Measurements from ENCODE around the gene TGFBI.

TGFBI gene

GRCh38 chr5:135997673-135998335, 31.0 kb upstream of the TGFBI start:
- H3F3A ChIP-seq (ENCODE audit: control insufficient read depth, insufficient read depth) = no peaks in the 10 kb centered on the region
- no peak for TF ChIP-seq EZH2phosphoT487 (IDR thresholded peaks at IDR 0.05; ENCODE audit: borderline replicate concordance, low read length)
- H3K9me3 ChIP-seq (ENCODE audit: control insufficient read depth, insufficient read depth, low read length) = no peaks in the 10 kb centered on the region

GRCh38 chr5:135998889-135999288, 29.9 kb upstream of the TGFBI start:
- Histone ChIP-seq H3K79me2 (ENCODE audit: control insufficient read depth, low read length) (no peaks in the 10 kb centered on the region), H3K27ac (ENCODE audit: low read depth, low read length) (no peak overlapping the region), H3K9me2 (replicated peaks; ENCODE audit: control insufficient read depth, low read length) (no peaks in the 10 kb centered on the region), H3F3A (ENCODE audit: control insufficient read depth, insufficient read depth) (no peaks in the 10 kb centered on the region), H3K36me3 (ENCODE audit: control insufficient read depth, low read length) (no peaks in the 10 kb centered on the region), H4K20me1 (ENCODE audit: control insufficient read depth, insufficient read depth, low read depth, low read length) (no peaks in the 10 kb centered on the region), H3K9me3 (ENCODE audit: control insufficient read depth, insufficient read depth, low read length) (no peaks in the 10 kb centered on the region), H3K4me3 (ENCODE audit: low read length) (no peak overlapping the region), H3K4me2 (ENCODE audit: low read length) (no peak overlapping the region), H3K4me1 (ENCODE audit: control insufficient read depth, low read length) (no peaks in the 10 kb centered on the region), H3K27me3 (ENCODE audit: control insufficient read depth, low read length) (peaks cover 19% of the 10 kb centered on the region)
- TF ChIP-seq, protein P1, sequence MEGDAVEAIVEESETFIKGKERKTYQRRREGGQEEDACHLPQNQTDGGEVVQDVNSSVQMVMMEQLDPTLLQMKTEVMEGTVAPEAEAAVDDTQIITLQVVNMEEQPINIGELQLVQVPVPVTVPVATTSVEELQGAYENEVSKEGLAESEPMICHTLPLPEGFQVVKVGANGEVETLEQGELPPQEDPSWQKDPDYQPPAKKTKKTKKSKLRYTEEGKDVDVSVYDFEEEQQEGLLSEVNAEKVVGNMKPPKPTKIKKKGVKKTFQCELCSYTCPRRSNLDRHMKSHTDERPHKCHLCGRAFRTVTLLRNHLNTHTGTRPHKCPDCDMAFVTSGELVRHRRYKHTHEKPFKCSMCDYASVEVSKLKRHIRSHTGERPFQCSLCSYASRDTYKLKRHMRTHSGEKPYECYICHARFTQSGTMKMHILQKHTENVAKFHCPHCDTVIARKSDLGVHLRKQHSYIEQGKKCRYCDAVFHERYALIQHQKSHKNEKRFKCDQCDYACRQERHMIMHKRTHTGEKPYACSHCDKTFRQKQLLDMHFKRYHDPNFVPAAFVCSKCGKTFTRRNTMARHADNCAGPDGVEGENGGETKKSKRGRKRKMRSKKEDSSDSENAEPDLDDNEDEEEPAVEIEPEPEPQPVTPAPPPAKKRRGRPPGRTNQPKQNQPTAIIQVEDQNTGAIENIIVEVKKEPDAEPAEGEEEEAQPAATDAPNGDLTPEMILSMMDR (IDR thresholded peaks at IDR 0.05; ENCODE audit: low read depth, low read length, poor library complexity, severe bottlenecking) = no peak
- no peak for TF ChIP-seq EZH2phosphoT487 (IDR thresholded peaks at IDR 0.05; ENCODE audit: borderline replicate concordance, low read length)

More at GRCh38 chr5:135997673-135998335, 31.0 kb upstream of the TGFBI start:
- H3K4me2 ChIP-seq (ENCODE audit: low read length) = no peak overlapping the region
- no peaks in the 10 kb centered on the region for H3K79me2 ChIP-seq (ENCODE audit: control insufficient read depth, low read length)
- H4K20me1 ChIP-seq (ENCODE audit: control insufficient read depth, insufficient read depth, low read depth, low read length) = no peaks in the 10 kb centered on the region
- no peak overlapping the region for H3K4me3 ChIP-seq (ENCODE audit: low read length)
- H3K27ac ChIP-seq (ENCODE audit: low read depth, low read length) = no peak overlapping the region
- no peaks in the 10 kb centered on the region for H3K4me1 ChIP-seq (ENCODE audit: control insufficient read depth, low read length)
- H3K27me3 ChIP-seq (ENCODE audit: control insufficient read depth, low read length) = peaks cover 24% of the 10 kb centered on the region
- no peaks in the 10 kb centered on the region for H3K36me3 ChIP-seq (ENCODE audit: control insufficient read depth, low read length)
- H3K9me2 ChIP-seq (replicated peaks; ENCODE audit: control insufficient read depth, low read length) = no peaks in the 10 kb centered on the region

DNA sequence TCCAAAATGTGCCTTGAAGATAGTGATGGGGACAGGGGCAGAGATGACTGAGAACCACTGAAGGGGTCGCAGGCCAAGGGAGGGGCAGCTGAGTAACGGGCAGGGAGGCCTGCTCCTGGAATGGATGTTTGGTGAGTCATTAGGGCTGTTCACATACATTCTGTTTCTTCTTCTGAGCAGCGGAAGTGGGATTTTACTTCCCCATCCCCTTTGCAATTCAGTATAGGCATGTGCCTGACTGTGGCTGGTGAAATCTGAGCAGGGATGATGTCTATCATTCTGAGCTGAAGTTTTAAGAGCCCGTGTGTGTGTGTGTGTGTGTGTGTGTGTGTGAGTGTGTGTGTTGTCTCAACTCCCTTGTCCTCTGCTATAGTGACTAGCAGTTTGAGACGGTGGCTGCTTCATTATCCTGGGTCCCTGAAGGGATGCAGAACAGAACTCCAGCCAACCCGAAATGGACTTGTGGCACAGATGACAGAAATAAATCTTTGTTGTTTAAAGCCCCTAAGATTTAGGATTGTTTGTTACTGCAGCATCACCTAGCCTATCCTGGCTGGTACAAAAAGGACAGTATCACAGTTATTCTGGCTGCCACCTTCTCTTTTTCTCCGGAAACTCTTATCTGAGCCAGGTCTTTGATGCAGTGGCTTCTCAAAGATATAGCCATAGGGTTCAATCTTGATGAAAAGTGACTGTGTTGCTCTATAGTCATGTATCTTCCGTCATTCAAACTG, 29.2 kb upstream of the TGFBI start:
- Histone ChIP-seq H3K4me3 (ENCODE audit: low read length) (no peak overlapping the region), H3K9me2 (replicated peaks; ENCODE audit: control insufficient read depth, low read length) (no peaks in the 10 kb centered on the region), H4K20me1 (ENCODE audit: control insufficient read depth, insufficient read depth, low read depth, low read length) (no peaks in the 10 kb centered on the region), H3K79me2 (ENCODE audit: control insufficient read depth, low read length) (no peaks in the 10 kb centered on the region), H3K36me3 (ENCODE audit: control insufficient read depth, low read length) (no peaks in the 10 kb centered on the region), H3K27me3 (ENCODE audit: control insufficient read depth, low read length) (peaks cover 19% of the 10 kb centered on the region), H3K27ac (ENCODE audit: low read depth, low read length) (no peak overlapping the region), H3F3A (ENCODE audit: control insufficient read depth, insufficient read depth) (no peaks in the 10 kb centered on the region), H3K4me2 (ENCODE audit: low read length) (no peak overlapping the region), H3K4me1 (ENCODE audit: control insufficient read depth, low read length) (no peaks in the 10 kb centered on the region), H3K9me3 (ENCODE audit: control insufficient read depth, insufficient read depth, low read length) (no peaks in the 10 kb centered on the region)
- TF ChIP-seq EZH2phosphoT487 (IDR thresholded peaks at IDR 0.05; ENCODE audit: borderline replicate concordance, low read length) = no peak
- TF ChIP-seq, protein P1 (IDR thresholded peaks at IDR 0.05; ENCODE audit: low read depth, low read length, poor library complexity, severe bottlenecking) = no peak

DNA sequence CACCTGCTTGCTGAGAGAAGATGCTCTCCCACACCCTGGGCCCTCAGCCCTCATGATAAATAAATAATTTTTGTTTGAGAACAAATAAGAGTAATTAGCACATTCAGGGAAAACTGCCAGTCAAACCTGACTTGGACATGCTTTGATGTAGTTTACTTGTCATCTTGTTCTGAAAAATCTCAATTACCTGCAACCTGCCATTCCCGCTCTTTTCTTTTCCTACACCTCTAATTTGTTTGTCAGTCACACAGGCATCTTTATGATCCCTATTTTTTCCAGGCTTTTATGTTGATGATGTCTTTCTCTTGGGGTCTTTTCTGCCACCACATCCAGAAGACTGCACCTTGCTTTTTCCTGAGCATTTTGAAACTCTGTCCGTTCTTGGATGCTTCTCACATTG, 28.6 kb upstream of the TGFBI start:
- Histone ChIP-seq H4K20me1 (ENCODE audit: control insufficient read depth, insufficient read depth, low read depth, low read length) (no peaks in the 10 kb centered on the region), H3K27me3 (ENCODE audit: control insufficient read depth, low read length) (peaks cover 14% of the 10 kb centered on the region), H3K9me3 (ENCODE audit: control insufficient read depth, insufficient read depth, low read length) (no peaks in the 10 kb centered on the region), H3K27ac (ENCODE audit: low read depth, low read length) (no peak overlapping the region), H3K4me1 (ENCODE audit: control insufficient read depth, low read length) (no peaks in the 10 kb centered on the region), H3K4me3 (ENCODE audit: low read length) (no peak overlapping the region), H3K9me2 (replicated peaks; ENCODE audit: control insufficient read depth, low read length) (no peaks in the 10 kb centered on the region), H3K79me2 (ENCODE audit: control insufficient read depth, low read length) (no peaks in the 10 kb centered on the region), H3K36me3 (ENCODE audit: control insufficient read depth, low read length) (no peaks in the 10 kb centered on the region), H3F3A (ENCODE audit: control insufficient read depth, insufficient read depth) (no peaks in the 10 kb centered on the region), H3K4me2 (ENCODE audit: low read length) (no peak overlapping the region)
- TF ChIP-seq, protein P1 (IDR thresholded peaks at IDR 0.05; ENCODE audit: low read depth, low read length, poor library complexity, severe bottlenecking) = no peak
- no peak for TF ChIP-seq EZH2phosphoT487 (IDR thresholded peaks at IDR 0.05; ENCODE audit: borderline replicate concordance, low read length)

All from DOHH2 (cell line).